ENCODE results near the gene TBCC.
A peak's percentile ranks its signal among the peaks of the same experiment; 100 is the strongest.
"Not testable (repeated sequence)": the region's sequence is repeated elsewhere in the genome, so short reads cannot be mapped to it uniquely, and the experiment has no call there.

The TBCC gene

GRCh38 chr6:42745640-42746462 lies at the start of gene TBCC:
TSS of gene TBCC (minus strand) at chr6:42746103. CDS start at chr6:42746073, 30 bp downstream.
- peak; percentile 89 to 91 for DNase-seq (ENCODE audit: low read depth in 2 of 2)

GRCh38 chr6:42795651-42796050 lies 49.7 kb upstream of the TBCC start:
- DNase-seq (ENCODE audit: low read depth in 2 of 2): no peak

- no peak for DNase-seq (ENCODE audit: low read depth in 2 of 2)
These were observed 45.9 kb upstream of the TBCC start for GRCh38 chr6:42791706-42792320.

GRCh38 chr6:42790549-42791181 lies 44.8 kb upstream of the TBCC start:
- no peak for DNase-seq (ENCODE audit: low read depth in 2 of 2)

GRCh38 chr6:42788671-42789070 lies 42.8 kb upstream of the TBCC start:
- no peak for DNase-seq (ENCODE audit: low read depth in 2 of 2)

GRCh38 chr6:42787063-42787472 lies 41.2 kb upstream of the TBCC start:
- DNase-seq (ENCODE audit: low read depth in 2 of 2): no peak

- no peak for DNase-seq (ENCODE audit: low read depth in 2 of 2)
These were observed 40.7 kb upstream of the TBCC start for GRCh38 chr6:42786525-42786985.

- no peak for DNase-seq (ENCODE audit: low read depth in 2 of 2)
These were observed 39.0 kb upstream of the TBCC start for GRCh38 chr6:42784717-42785498.

GRCh38 chr6:42783876-42784642 lies 38.2 kb upstream of the TBCC start:
- no peak for DNase-seq (ENCODE audit: low read depth in 2 of 2)

GRCh38 chr6:42783177-42783875 lies 37.4 kb upstream of the TBCC start:
- DNase-seq (ENCODE audit: low read depth in 2 of 2): peak; percentile 54 to 64

GRCh38 chr6:42782689-42783176 lies 36.8 kb upstream of the TBCC start:
- peak; percentile 45 to 60 for DNase-seq (ENCODE audit: low read depth in 2 of 2)

GRCh38 chr6:42781796-42782688 lies 36.1 kb upstream of the TBCC start, which contains the start of gene BICRAL:
TSS of gene BICRAL (plus strand) at chr6:42782052. CDS start at chr6:42822023, 39,971 bp downstream.
- DNase-seq (ENCODE audit: low read depth in 2 of 2): peak; percentile 42 to 54

- no peak for DNase-seq (ENCODE audit: low read depth in 2 of 2)
These were observed 35.6 kb upstream of the TBCC start for GRCh38 chr6:42781546-42781795.

GRCh38 chr6:42779521-42779920 lies 33.6 kb upstream of the TBCC start:
- no peak for DNase-seq (ENCODE audit: low read depth in 2 of 2)

GRCh38 chr6:42778122-42778521 lies 32.2 kb upstream of the TBCC start:
- DNase-seq (ENCODE audit: low read depth in 2 of 2): no peak

- DNase-seq (ENCODE audit: low read depth in 2 of 2): no peak
These were observed 31.4 kb upstream of the TBCC start for GRCh38 chr6:42777126-42777822.

GRCh38 chr6:42774821-42775487 lies 29.1 kb upstream of the TBCC start:
- not testable (repeated sequence) for DNase-seq (ENCODE audit: low read depth in 2 of 2)

GRCh38 chr6:42774201-42774600 lies 28.3 kb upstream of the TBCC start:
- peak; percentile 30 for DNase-seq (ENCODE audit: low read depth in 2 of 2)

Data from stimulated activated CD4-positive, alpha-beta T cell treated with anti-CD3 and anti-CD28 coated beads, Interleukin-15, amount 100 ng/mL, for 48 hours (primary cell).